Endothelial cell of umbilical vein (primary cell): Measurements from ENCODE around the gene ARHGEF7.

Source experiments
- CTCF ChIP-seq, 2 donors: IDR thresholded peaks; 1 replicate in 1 of 2; 2 replicates in 1 of 2; pipeline ENCODE4 v1.5.1; 2011; ENCODE audit warnings: low read length in 2 of 2, mild to moderate bottlenecking in 2 of 2, moderate library complexity in 2 of 2, control low read depth in 1 of 2, inconsistent platforms in 1 of 2, low read depth in 1 of 2; ENCODE audit not compliant: insufficient read depth in 1 of 2; ENCODE audit errors: extremely low read depth in 1 of 2
- EZH2 ChIP-seq: IDR thresholded peaks from 2 replicates; pipeline ENCODE4 v1.6.1; 2012; ENCODE audit warnings: borderline replicate concordance, low read depth, mild to moderate bottlenecking, moderate library complexity, low read length, inconsistent platforms; ENCODE audit not compliant: severe bottlenecking
- POLR2A ChIP-seq: IDR thresholded peaks from 2 replicates; pipeline ENCODE4 v1.6.1; 2012; ENCODE audit warnings: low read depth, mild to moderate bottlenecking, control low read depth, low read length
- POLR2AphosphoS5 ChIP-seq: IDR thresholded peaks from 2 replicates; pipeline ENCODE4 v1.6.1; 2012; ENCODE audit warnings: low read depth, mild to moderate bottlenecking, control low read depth, low read length, moderate library complexity; ENCODE audit not compliant: insufficient read depth
- TF ChIP-seq, protein P1 (sequence below): IDR thresholded peaks from 2 replicates; pipeline ENCODE4 v1.6.1; 2011; ENCODE audit not compliant: insufficient read depth, insufficient read length

- TF ChIP-seq CTCF (IDR thresholded peaks at IDR 0.05; ENCODE audit: extremely low read depth in 1 of 2, insufficient read depth in 1 of 2, low read depth in 1 of 2, low read length in 2 of 2): no peak
- no peak for TF ChIP-seq POLR2A
- TF ChIP-seq, protein P1, sequence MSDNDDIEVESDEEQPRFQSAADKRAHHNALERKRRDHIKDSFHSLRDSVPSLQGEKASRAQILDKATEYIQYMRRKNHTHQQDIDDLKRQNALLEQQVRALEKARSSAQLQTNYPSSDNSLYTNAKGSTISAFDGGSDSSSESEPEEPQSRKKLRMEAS: no peak
- TF ChIP-seq POLR2AphosphoS5: no peak
- no peak for TF ChIP-seq EZH2
Measured at GRCh38 chr13:111209613-111210012, 94.5 kb downstream of the ARHGEF7 start.
